Measurements from ENCODE around the gene SNRNP48.

The SNRNP48 gene

GRCh38 chr6:7647504-7647903 is 57.5 kb downstream of the SNRNP48 start:
- no peak for DNase-seq

- no peak for DNase-seq
Measured at GRCh38 chr6:7649037-7649810, 59.2 kb downstream of the SNRNP48 start.

GRCh38 chr6:7650878-7651277 is 60.9 kb downstream of the SNRNP48 start:
- DNase-seq = no peak

GRCh38 chr6:7652957-7653356 is 63.0 kb downstream of the SNRNP48 start:
- DNase-seq = no peak

- no peak for DNase-seq
Measured at GRCh38 chr6:7656355-7656754, 66.4 kb downstream of the SNRNP48 start.

GRCh38 chr6:7658543-7658942 is 68.5 kb downstream of the SNRNP48 start:
- DNase-seq = no peak

GRCh38 chr6:7661364-7661763 is 71.4 kb downstream of the SNRNP48 start:
- DNase-seq = no peak
